Mammary epithelial cell (primary cell): Measurements from ENCODE around the gene KCNJ1.

Source experiments
- CTCF ChIP-seq, 2 donors: IDR thresholded peaks in 1 of 2; conservative IDR thresholded peaks in 1 of 2; 2 replicates each; pipeline ENCODE4 v1.5.1; 2011 to 2012; ENCODE audit warnings: inconsistent platforms in 2 of 2, low read length in 2 of 2, mild to moderate bottlenecking in 2 of 2, control low read depth in 1 of 2, low read depth in 1 of 2; ENCODE audit not compliant: insufficient read depth in 1 of 2; ENCODE audit errors: extremely low read depth in 1 of 2
- EZH2 ChIP-seq: IDR thresholded peaks from 2 replicates; pipeline ENCODE4 v1.6.1; 2012; ENCODE audit warnings: low read length, inconsistent platforms, borderline replicate concordance

GRCh38 chr11:128821556-128821955 is 45.5 kb downstream of the KCNJ1 start:
- TF ChIP-seq CTCF (conservative IDR thresholded peaks at IDR 0.05 in 1 of 2, IDR thresholded peaks at IDR 0.05 in 1 of 2; ENCODE audit: extremely low read depth in 1 of 2, insufficient read depth in 1 of 2, low read depth in 1 of 2, low read length in 2 of 2) (no peak), EZH2 (no peak)
